ENCODE data around the gene USP10.
A peak's percentile ranks its signal among the peaks of the same experiment; 100 is the strongest.

Gene USP10

DNA sequence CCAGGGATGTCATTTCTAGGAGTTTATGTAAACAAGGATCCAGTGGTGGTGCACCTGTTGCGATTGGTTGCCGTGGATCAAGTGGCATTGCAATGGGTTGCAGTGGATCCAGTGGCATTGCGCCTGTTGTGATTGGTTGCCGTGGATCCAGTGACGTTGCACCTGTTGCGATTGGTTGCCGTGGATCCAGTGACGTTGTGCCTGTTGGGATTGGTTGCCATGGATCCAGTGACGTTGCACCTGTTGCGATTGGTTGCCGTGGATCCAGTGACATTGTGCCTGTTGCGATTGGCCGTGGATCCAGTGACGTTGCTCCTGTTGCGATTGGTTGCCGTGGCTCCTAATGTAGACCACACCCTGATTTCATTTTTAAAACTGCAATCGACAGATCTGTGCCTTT lies 63.8 kb downstream of the USP10 start:
- POLR2A ChIA-PET: no interaction called here
- H3K4me3 ChIP-seq (ENCODE audit: low read depth, low read length): no peak overlapping the region
- CTCF ChIA-PET: interaction anchor here (0.8 to 1.4 kb wide), 3 partner anchors 9 to 208 kb away, joined by 3 to 10 read pairs (median 6); no protein-coding TSS in a partner anchor
- no peaks in the 10 kb centered on the region for H3K4me1 ChIP-seq (ENCODE audit: control insufficient read depth, insufficient read depth, low read length)
- peaks cover 9 to 89% of the 10 kb centered on the region in 2 experiments for H3K36me3 ChIP-seq (ENCODE audit: control insufficient read depth in 2 of 2, insufficient read depth in 1 of 2, low read length in 2 of 2)
- no peaks in the 10 kb centered on the region for H3K9me3 ChIP-seq (ENCODE audit: control insufficient read depth, insufficient read depth, low read depth, low read length)
- TF ChIP-seq SCRT1 (tag by site-specific recombination; IDR thresholded peaks at IDR 0.05; ENCODE audit: borderline replicate concordance) (peak; percentile 90), ZBTB20 (tag by site-specific recombination; IDR thresholded peaks at IDR 0.05) (no peak), ZNF658 (tag by site-specific recombination; IDR thresholded peaks at IDR 0.05) (no peak), ZNF571 (tag by site-specific recombination; IDR thresholded peaks at IDR 0.05) (no peak), SCRT2 (tag by site-specific recombination; IDR thresholded peaks at IDR 0.05) (peak; percentile 90)
- TF ChIP-seq, protein P1, sequence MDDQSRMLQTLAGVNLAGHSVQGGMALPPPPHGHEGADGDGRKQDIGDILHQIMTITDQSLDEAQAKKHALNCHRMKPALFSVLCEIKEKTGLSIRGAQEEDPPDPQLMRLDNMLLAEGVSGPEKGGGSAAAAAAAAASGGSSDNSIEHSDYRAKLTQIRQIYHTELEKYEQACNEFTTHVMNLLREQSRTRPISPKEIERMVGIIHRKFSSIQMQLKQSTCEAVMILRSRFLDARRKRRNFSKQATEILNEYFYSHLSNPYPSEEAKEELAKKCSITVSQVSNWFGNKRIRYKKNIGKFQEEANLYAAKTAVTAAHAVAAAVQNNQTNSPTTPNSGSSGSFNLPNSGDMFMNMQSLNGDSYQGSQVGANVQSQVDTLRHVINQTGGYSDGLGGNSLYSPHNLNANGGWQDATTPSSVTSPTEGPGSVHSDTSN (CRISPR knock-in tag; IDR thresholded peaks at IDR 0.05): no peak
- H3K27ac ChIP-seq (ENCODE audit: extremely low read depth, low read depth, low read length): no peak overlapping the region

DNA sequence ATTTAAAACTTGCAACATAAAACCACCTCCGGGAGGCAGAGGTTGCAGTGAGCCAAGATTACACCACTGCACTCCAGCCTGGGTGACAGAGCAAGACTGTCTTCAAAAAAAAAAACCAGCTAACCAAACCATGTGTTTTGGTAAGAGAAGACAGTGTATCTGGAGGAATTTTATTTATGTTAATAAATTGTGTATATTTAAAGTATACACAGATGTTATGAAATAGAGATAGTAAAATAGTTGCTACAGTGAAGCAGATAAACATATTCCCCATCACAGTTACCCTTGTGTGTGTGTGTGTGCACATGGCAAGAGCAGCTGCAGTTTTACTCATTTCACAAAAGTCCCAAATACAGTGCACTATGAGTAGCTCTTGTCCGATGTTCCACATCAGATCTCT lies 65.2 kb downstream of the USP10 start:
- no peak overlapping the region for H3K4me3 ChIP-seq (ENCODE audit: low read depth, low read length)
- ChIA-PET POLR2A (no interaction called here), CTCF (interaction anchor here (0.6 to 3.0 kb wide), 4 partner anchors 10 to 1632 kb away, joined by 3 to 13 read pairs (median 4); no protein-coding TSS in a partner anchor)
- TF ChIP-seq ZBTB49 (tag by site-specific recombination; IDR thresholded peaks at IDR 0.05; ENCODE audit: low read depth) (no peak), HOXC10 (CRISPR knock-in tag; IDR thresholded peaks at IDR 0.05) (no peak), PRDM10 (tag by site-specific recombination; IDR thresholded peaks at IDR 0.05) (0 out of 2 replicates have a peak, but pooled peaks have one; percentile 6)
- peaks cover 9 to 89% of the 10 kb centered on the region in 2 experiments for H3K36me3 ChIP-seq (ENCODE audit: control insufficient read depth in 2 of 2, insufficient read depth in 1 of 2, low read length in 2 of 2)
- no peaks in the 10 kb centered on the region for H3K4me1 ChIP-seq (ENCODE audit: control insufficient read depth, insufficient read depth, low read length)
- H3K9me3 ChIP-seq (ENCODE audit: control insufficient read depth, insufficient read depth, low read depth, low read length): no peaks in the 10 kb centered on the region
- H3K27ac ChIP-seq (ENCODE audit: extremely low read depth, low read depth, low read length): no peak overlapping the region

DNA sequence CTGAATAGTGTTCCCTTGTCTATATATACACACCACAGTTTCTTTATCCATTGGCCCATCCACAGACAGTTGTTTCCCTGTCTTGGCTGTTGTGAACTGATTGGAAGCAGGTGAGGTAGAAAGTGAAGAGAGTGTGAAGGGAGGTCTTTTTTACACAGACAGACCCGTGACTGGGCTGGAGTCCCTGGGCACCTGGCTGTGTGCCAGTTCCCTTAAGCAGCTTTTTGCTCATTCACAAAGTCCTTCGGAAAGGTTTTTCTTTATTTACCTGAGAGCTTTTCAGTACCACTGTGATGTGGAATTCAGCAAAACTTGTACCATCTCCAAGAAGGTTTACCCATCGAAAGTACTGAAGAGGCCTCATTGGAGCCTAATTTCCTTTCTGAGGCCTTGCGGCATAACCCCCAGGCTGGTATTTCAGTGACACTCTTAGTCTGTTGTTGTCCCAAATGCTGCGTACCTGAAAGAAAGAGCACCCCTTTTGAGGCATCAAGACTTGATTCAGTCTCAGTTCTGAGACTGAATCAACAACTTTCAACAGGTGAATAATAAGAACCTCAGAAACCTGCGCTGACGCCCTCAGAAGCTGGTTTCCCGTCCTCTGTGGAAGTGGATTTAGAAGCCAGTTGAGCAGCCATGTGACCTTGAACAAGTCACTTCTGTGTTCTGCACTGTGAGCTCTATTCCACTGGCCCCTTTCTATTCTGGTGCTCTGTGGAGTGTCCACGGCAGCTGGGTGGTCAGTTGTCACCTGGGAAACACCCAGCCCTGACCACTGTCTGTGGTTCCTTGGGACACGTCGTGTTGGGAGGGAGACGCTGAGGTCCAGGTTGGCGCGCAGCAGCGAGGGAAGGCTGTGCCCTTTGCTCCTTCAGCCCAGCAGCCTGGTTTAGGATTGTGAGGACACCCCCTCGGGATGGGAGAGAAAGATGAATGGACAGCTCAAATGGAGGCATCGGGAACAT lies 66.1 kb downstream of the USP10 start:
- Histone ChIP-seq H3K27ac (ENCODE audit: extremely low read depth, low read depth, low read length) (no peak overlapping the region), H3K4me3 (ENCODE audit: low read depth, low read length) (no peak overlapping the region), H3K36me3 (ENCODE audit: control insufficient read depth in 2 of 2, insufficient read depth in 1 of 2, low read length in 2 of 2) (peaks cover 11 to 82% of the 10 kb centered on the region in 2 experiments), H3K4me1 (ENCODE audit: control insufficient read depth, insufficient read depth, low read length) (no peaks in the 10 kb centered on the region), H3K9me3 (ENCODE audit: control insufficient read depth, insufficient read depth, low read depth, low read length) (no peaks in the 10 kb centered on the region)
- ChIA-PET CTCF (interaction anchor here (0.5 to 3.0 kb wide), 6 partner anchors 11 to 1631 kb away, joined by 3 to 13 read pairs (median 4); no protein-coding TSS in a partner anchor), POLR2A (no interaction called here)
- TF ChIP-seq ZNF266 (tag by site-specific recombination; IDR thresholded peaks at IDR 0.05; ENCODE audit: low read depth): no peak
- TF ChIP-seq SCRT2 (tag by site-specific recombination; IDR thresholded peaks at IDR 0.05): peak; percentile 50; the same call in 1 of the 2 replicates

Data from HEK293 (cell line).